Measurements from ENCODE around the gene RRBP1. TPM values are rescaled to one million over a fixed set of nuclear protein-coding genes. Genes with fewer than 3 reads are reported as not detected.

Gene RRBP1
- total RNA-seq, 3 donors from 2014 or later, result 49.8 to 92.4 (median 78.0) TPM

GRCh38 chr20:17726902-17727301 is 44.9 kb upstream of the RRBP1 start:
- intact Hi-C loops (cut with DNase I; ENCODE audit: low total_unique reads), result no loop called here
- no peak overlapping the region for H3K4me3 ChIP-seq
- no peaks in the 10 kb centered on the region for H3K36me3 ChIP-seq
- no peaks in the 10 kb centered on the region for H3K4me1 ChIP-seq
- no peak for DNase-seq (ENCODE audit: low spot score in 2 of 2)
- H3K9me3 ChIP-seq, result no peaks in the 10 kb centered on the region
- TF ChIP-seq CTCF (IDR thresholded peaks at IDR 0.05), result no peak
- TF ChIP-seq POLR2AphosphoS5 (IDR thresholded peaks at IDR 0.05), result no peak
- TF ChIP-seq POLR2A (IDR thresholded peaks at IDR 0.05), result no peak
- H3K27me3 ChIP-seq, result no peaks in the 10 kb centered on the region
- no peak overlapping the region for H3K27ac ChIP-seq

- Histone ChIP-seq H3K27ac (no peak overlapping the region), H3K9me3 (no peaks in the 10 kb centered on the region), H3K4me3 (no peak overlapping the region), H3K36me3 (no peaks in the 10 kb centered on the region), H3K4me1 (no peaks in the 10 kb centered on the region), H3K27me3 (no peaks in the 10 kb centered on the region)
- no peak for DNase-seq (ENCODE audit: low spot score in 2 of 2)
- TF ChIP-seq POLR2AphosphoS5 (IDR thresholded peaks at IDR 0.05) (no peak), CTCF (IDR thresholded peaks at IDR 0.05) (no peak), POLR2A (IDR thresholded peaks at IDR 0.05) (no peak)
- intact Hi-C loops (cut with DNase I; ENCODE audit: low total_unique reads), result no loop called here
Observed at GRCh38 chr20:17725094-17725835, 43.2 kb upstream of the RRBP1 start.

- Histone ChIP-seq H3K4me3 (no peak overlapping the region), H3K27ac (no peak overlapping the region), H3K36me3 (no peaks in the 10 kb centered on the region), H3K27me3 (no peaks in the 10 kb centered on the region), H3K9me3 (no peaks in the 10 kb centered on the region), H3K4me1 (no peaks in the 10 kb centered on the region)
- DNase-seq (ENCODE audit: low spot score in 2 of 2), result no peak
- TF ChIP-seq POLR2AphosphoS5 (IDR thresholded peaks at IDR 0.05) (no peak), CTCF (IDR thresholded peaks at IDR 0.05) (no peak), POLR2A (IDR thresholded peaks at IDR 0.05) (no peak)
- intact Hi-C loops (cut with DNase I; ENCODE audit: low total_unique reads), result no loop called here
Observed at GRCh38 chr20:17723301-17723691, 41.3 kb upstream of the RRBP1 start.

- Histone ChIP-seq H3K4me1 (no peaks in the 10 kb centered on the region), H3K27ac (no peak overlapping the region), H3K36me3 (no peaks in the 10 kb centered on the region), H3K27me3 (no peaks in the 10 kb centered on the region), H3K9me3 (no peaks in the 10 kb centered on the region), H3K4me3 (no peak overlapping the region)
- TF ChIP-seq POLR2A (IDR thresholded peaks at IDR 0.05) (no peak), CTCF (IDR thresholded peaks at IDR 0.05) (no peak), POLR2AphosphoS5 (IDR thresholded peaks at IDR 0.05) (no peak)
- no peak for DNase-seq (ENCODE audit: low spot score in 2 of 2)
- intact Hi-C loops (cut with DNase I; ENCODE audit: low total_unique reads), result no loop called here
Observed at GRCh38 chr20:17722493-17723300, 40.7 kb upstream of the RRBP1 start.

Data from breast epithelium (tissue), 4 donors.